ENCODE data around the gene SLIT2.

The SLIT2 gene

GRCh38 chr4:20288047-20288650 lies 36.4 kb downstream of the SLIT2 start:
- no peaks in the 10 kb centered on the region for H3K36me3 ChIP-seq (ENCODE audit: insufficient read depth, low read depth, low read length)
- no peak overlapping the region for H3K4me3 ChIP-seq (ENCODE audit: low read length)
- peaks cover 20% of the 10 kb centered on the region; the same call in 1 of the 2 replicates for H3K4me1 ChIP-seq (ENCODE audit: insufficient read depth, low read length)
- no peak overlapping the region for H3K27ac ChIP-seq (ENCODE audit: low read length)
- H3K9ac ChIP-seq (ENCODE audit: low read depth, low read length): no peak overlapping the region
- no peaks in the 10 kb centered on the region for H3K9me3 ChIP-seq (ENCODE audit: insufficient read depth, low read depth, low read length)
- no peaks in the 10 kb centered on the region for H3K27me3 ChIP-seq (ENCODE audit: insufficient read depth, low read length)

- Histone ChIP-seq H3K9me3 (ENCODE audit: insufficient read depth, low read depth, low read length) (no peaks in the 10 kb centered on the region), H3K27me3 (ENCODE audit: insufficient read depth, low read length) (no peaks in the 10 kb centered on the region), H3K27ac (ENCODE audit: low read length) (no peak overlapping the region), H3K9ac (ENCODE audit: low read depth, low read length) (no peak overlapping the region), H3K36me3 (ENCODE audit: insufficient read depth, low read depth, low read length) (no peaks in the 10 kb centered on the region), H3K4me3 (ENCODE audit: low read length) (no peak overlapping the region), H3K4me1 (ENCODE audit: insufficient read depth, low read length) (peaks cover 12% of the 10 kb centered on the region; the same call in 1 of the 2 replicates)
Measured at GRCh38 chr4:20288846-20289512, 37.3 kb downstream of the SLIT2 start.

GRCh38 chr4:20289782-20290181 lies 38.1 kb downstream of the SLIT2 start:
- Histone ChIP-seq H3K27me3 (ENCODE audit: insufficient read depth, low read length) (no peaks in the 10 kb centered on the region), H3K9me3 (ENCODE audit: insufficient read depth, low read depth, low read length) (no peaks in the 10 kb centered on the region), H3K4me1 (ENCODE audit: insufficient read depth, low read length) (0 out of 2 replicates have a peak, but pooled peaks cover 6% of the 10 kb centered on the region), H3K9ac (ENCODE audit: low read depth, low read length) (no peak overlapping the region), H3K27ac (ENCODE audit: low read length) (no peak overlapping the region), H3K4me3 (ENCODE audit: low read length) (no peak overlapping the region), H3K36me3 (ENCODE audit: insufficient read depth, low read depth, low read length) (no peaks in the 10 kb centered on the region)

- no peak overlapping the region for H3K27ac ChIP-seq (ENCODE audit: low read length)
- H3K36me3 ChIP-seq (ENCODE audit: insufficient read depth, low read depth, low read length): no peaks in the 10 kb centered on the region
- no peaks in the 10 kb centered on the region for H3K4me1 ChIP-seq (ENCODE audit: insufficient read depth, low read length)
- H3K4me3 ChIP-seq (ENCODE audit: low read length): no peak overlapping the region
- H3K27me3 ChIP-seq (ENCODE audit: insufficient read depth, low read length): no peaks in the 10 kb centered on the region
- H3K9ac ChIP-seq (ENCODE audit: low read depth, low read length): no peak overlapping the region
- H3K9me3 ChIP-seq (ENCODE audit: insufficient read depth, low read depth, low read length): no peaks in the 10 kb centered on the region
Measured at GRCh38 chr4:20292739-20293138, 41.0 kb downstream of the SLIT2 start.

GRCh38 chr4:20297261-20297660 lies 45.6 kb downstream of the SLIT2 start:
- Histone ChIP-seq H3K27ac (ENCODE audit: low read length) (no peak overlapping the region), H3K4me1 (ENCODE audit: insufficient read depth, low read length) (no peaks in the 10 kb centered on the region; the same call in 1 of the 2 replicates), H3K9ac (ENCODE audit: low read depth, low read length) (no peak overlapping the region), H3K9me3 (ENCODE audit: insufficient read depth, low read depth, low read length) (no peaks in the 10 kb centered on the region), H3K27me3 (ENCODE audit: insufficient read depth, low read length) (no peaks in the 10 kb centered on the region), H3K36me3 (ENCODE audit: insufficient read depth, low read depth, low read length) (no peaks in the 10 kb centered on the region), H3K4me3 (ENCODE audit: low read length) (no peak overlapping the region)

GRCh38 chr4:20297783-20298182 lies 46.1 kb downstream of the SLIT2 start:
- Histone ChIP-seq H3K27ac (ENCODE audit: low read length) (no peak overlapping the region), H3K4me1 (ENCODE audit: insufficient read depth, low read length) (no peaks in the 10 kb centered on the region; the same call in 1 of the 2 replicates), H3K36me3 (ENCODE audit: insufficient read depth, low read depth, low read length) (no peaks in the 10 kb centered on the region), H3K4me3 (ENCODE audit: low read length) (no peak overlapping the region), H3K9ac (ENCODE audit: low read depth, low read length) (no peak overlapping the region), H3K27me3 (ENCODE audit: insufficient read depth, low read length) (no peaks in the 10 kb centered on the region), H3K9me3 (ENCODE audit: insufficient read depth, low read depth, low read length) (no peaks in the 10 kb centered on the region)

- no peaks in the 10 kb centered on the region; the same call in 1 of the 2 replicates for H3K4me1 ChIP-seq (ENCODE audit: insufficient read depth, low read length)
- no peak overlapping the region for H3K9ac ChIP-seq (ENCODE audit: low read depth, low read length)
- no peak overlapping the region for H3K4me3 ChIP-seq (ENCODE audit: low read length)
- H3K27ac ChIP-seq (ENCODE audit: low read length): no peak overlapping the region
- no peaks in the 10 kb centered on the region for H3K36me3 ChIP-seq (ENCODE audit: insufficient read depth, low read depth, low read length)
- H3K9me3 ChIP-seq (ENCODE audit: insufficient read depth, low read depth, low read length): no peaks in the 10 kb centered on the region
- H3K27me3 ChIP-seq (ENCODE audit: insufficient read depth, low read length): no peaks in the 10 kb centered on the region
Measured at GRCh38 chr4:20298455-20298854, 46.8 kb downstream of the SLIT2 start.

GRCh38 chr4:20298986-20299385 lies 47.3 kb downstream of the SLIT2 start:
- H3K9me3 ChIP-seq (ENCODE audit: insufficient read depth, low read depth, low read length): no peaks in the 10 kb centered on the region
- H3K27ac ChIP-seq (ENCODE audit: low read length): no peak overlapping the region
- no peak overlapping the region for H3K4me3 ChIP-seq (ENCODE audit: low read length)
- H3K4me1 ChIP-seq (ENCODE audit: insufficient read depth, low read length): no peaks in the 10 kb centered on the region; the same call in 1 of the 2 replicates
- H3K9ac ChIP-seq (ENCODE audit: low read depth, low read length): no peak overlapping the region
- no peaks in the 10 kb centered on the region for H3K36me3 ChIP-seq (ENCODE audit: insufficient read depth, low read depth, low read length)
- H3K27me3 ChIP-seq (ENCODE audit: insufficient read depth, low read length): no peaks in the 10 kb centered on the region

GRCh38 chr4:20299515-20299914 lies 47.8 kb downstream of the SLIT2 start:
- no peaks in the 10 kb centered on the region for H3K27me3 ChIP-seq (ENCODE audit: insufficient read depth, low read length)
- no peaks in the 10 kb centered on the region for H3K9me3 ChIP-seq (ENCODE audit: insufficient read depth, low read depth, low read length)
- H3K4me3 ChIP-seq (ENCODE audit: low read length): no peak overlapping the region
- H3K27ac ChIP-seq (ENCODE audit: low read length): no peak overlapping the region
- H3K4me1 ChIP-seq (ENCODE audit: insufficient read depth, low read length): no peaks in the 10 kb centered on the region; the same call in 1 of the 2 replicates
- H3K9ac ChIP-seq (ENCODE audit: low read depth, low read length): no peak overlapping the region
- no peaks in the 10 kb centered on the region for H3K36me3 ChIP-seq (ENCODE audit: insufficient read depth, low read depth, low read length)

- H3K9me3 ChIP-seq (ENCODE audit: insufficient read depth, low read depth, low read length): no peaks in the 10 kb centered on the region
- no peak overlapping the region for H3K9ac ChIP-seq (ENCODE audit: low read depth, low read length)
- no peaks in the 10 kb centered on the region; the same call in 1 of the 2 replicates for H3K4me1 ChIP-seq (ENCODE audit: insufficient read depth, low read length)
- no peaks in the 10 kb centered on the region for H3K36me3 ChIP-seq (ENCODE audit: insufficient read depth, low read depth, low read length)
- no peak overlapping the region for H3K27ac ChIP-seq (ENCODE audit: low read length)
- no peak overlapping the region for H3K4me3 ChIP-seq (ENCODE audit: low read length)
- H3K27me3 ChIP-seq (ENCODE audit: insufficient read depth, low read length): no peaks in the 10 kb centered on the region
Measured at GRCh38 chr4:20301161-20301560, 49.5 kb downstream of the SLIT2 start.

Measured in iPS-20b (cell line).